H9 (cell line): ENCODE measurements around the gene PLCH2. TPM values are rescaled to one million over a fixed set of nuclear protein-coding genes. Genes with fewer than 3 reads are reported as not detected.

Experiments used
- DNase-seq: peaks from one replicate; pipeline ENCODE4 v3.0.0-alpha.2; 2017
- H2AFZ ChIP-seq: one replicate; pipeline ENCODE4 v1.6.1; 2013; ENCODE audit warnings: mild to moderate bottlenecking, low read length, control low read depth, moderate library complexity
- H2AK5ac ChIP-seq: 2 replicates; pipeline ENCODE4 v1.6.1; 2013; ENCODE audit warnings: low read length, control low read depth, mixed read lengths; ENCODE audit not compliant: insufficient read length
- H2BK120ac ChIP-seq: one replicate; pipeline ENCODE4 v1.6.1; 2013; ENCODE audit warnings: low read depth, mild to moderate bottlenecking, low read length, control low read depth, inconsistent platforms; ENCODE audit not compliant: poor library complexity, severe bottlenecking
- H2BK12ac ChIP-seq: 2 replicates; pipeline ENCODE4 v1.6.1; 2013; ENCODE audit warnings: low read length, control low read depth, mixed read lengths, low read depth; ENCODE audit not compliant: insufficient read length
- H2BK15ac ChIP-seq: 2 replicates; pipeline ENCODE4 v1.6.1; 2013; ENCODE audit warnings: low read depth, low read length, control low read depth
- H2BK20ac ChIP-seq: one replicate; pipeline ENCODE4 v1.6.1; 2013; ENCODE audit warnings: low read depth, mild to moderate bottlenecking, low read length, control low read depth, inconsistent platforms; ENCODE audit not compliant: poor library complexity, severe bottlenecking
- H2BK5ac ChIP-seq: 2 replicates; pipeline ENCODE4 v1.6.1; 2013; ENCODE audit warnings: low read length, control low read depth, mixed read lengths; ENCODE audit not compliant: insufficient read length
- H3K14ac ChIP-seq: 2 replicates; pipeline ENCODE4 v1.6.1; 2013; ENCODE audit warnings: low read length, control low read depth; ENCODE audit not compliant: insufficient read depth
- H3K18ac ChIP-seq: 2 replicates; pipeline ENCODE4 v1.6.1; 2013; ENCODE audit warnings: low read depth, mild to moderate bottlenecking, mixed read lengths, low read length, control low read depth; ENCODE audit not compliant: insufficient read length
- H3K23ac ChIP-seq: 2 replicates; pipeline ENCODE4 v1.6.1; 2013; ENCODE audit warnings: low read length, control low read depth, mixed read lengths, low read depth; ENCODE audit not compliant: insufficient read length
- H3K23me2 ChIP-seq: 2 replicates; pipeline ENCODE4 v1.6.1; 2013; ENCODE audit warnings: low read depth, mild to moderate bottlenecking, mixed read lengths, low read length, control low read depth; ENCODE audit not compliant: insufficient read length, poor library complexity, severe bottlenecking
- H3K27ac ChIP-seq: 2 replicates; pipeline ENCODE4 v1.5.1; 2013; ENCODE audit warnings: low read length, control low read depth, mixed read lengths, low read depth; ENCODE audit not compliant: insufficient read length
- H3K27me3 ChIP-seq: 2 replicates; pipeline ENCODE4 v1.6.1; 2013; ENCODE audit warnings: low read length, control low read depth, inconsistent platforms; ENCODE audit not compliant: insufficient read depth
- H3K4ac ChIP-seq: 2 replicates; pipeline ENCODE4 v1.6.1; 2013; ENCODE audit warnings: low read depth, mild to moderate bottlenecking, control low read depth, inconsistent platforms, low read length, moderate library complexity
- H3K4me1 ChIP-seq: 2 replicates; pipeline ENCODE4 v1.6.1; 2013; ENCODE audit warnings: low read length, control low read depth, inconsistent platforms; ENCODE audit not compliant: insufficient read depth
- H3K4me2 ChIP-seq: 2 replicates; pipeline ENCODE4 v1.6.1; 2013; ENCODE audit warnings: low read length, control low read depth, mixed read lengths; ENCODE audit not compliant: insufficient read length, insufficient read depth
- H3K56ac ChIP-seq: 2 replicates; pipeline ENCODE4 v1.6.1; 2013; ENCODE audit warnings: low read depth, mild to moderate bottlenecking, mixed read lengths, low read length, control low read depth; ENCODE audit not compliant: insufficient read length
- H3K79me1 ChIP-seq: 2 replicates; pipeline ENCODE4 v1.6.1; 2013; ENCODE audit warnings: low read depth, mild to moderate bottlenecking, moderate library complexity, low read length, control low read depth, inconsistent platforms; ENCODE audit not compliant: insufficient read depth, poor library complexity, severe bottlenecking
- H3K79me2 ChIP-seq: 2 replicates; pipeline ENCODE4 v1.6.1; 2013; ENCODE audit warnings: low read length, control low read depth, inconsistent platforms; ENCODE audit not compliant: insufficient read depth
- H3K9ac ChIP-seq: 2 replicates; pipeline ENCODE4 v1.6.1; 2013; ENCODE audit warnings: low read length, control low read depth, mixed read lengths; ENCODE audit not compliant: insufficient read length; ENCODE audit errors: extremely low read depth
- H3K9me3 ChIP-seq: one replicate; pipeline ENCODE4 v1.6.1; 2013; ENCODE audit warnings: low read depth, low read length, inconsistent platforms; ENCODE audit not compliant: control insufficient read depth
- H3T11ph ChIP-seq: one replicate; pipeline ENCODE4 v1.6.1; 2013; ENCODE audit warnings: mild to moderate bottlenecking, low read length, control low read depth, inconsistent platforms
- H4K20me1 ChIP-seq: one replicate; pipeline ENCODE4 v1.6.1; 2013; ENCODE audit not compliant: control insufficient read depth, insufficient read length, insufficient read depth
- H4K5ac ChIP-seq: 2 replicates; pipeline ENCODE4 v1.6.1; 2013; ENCODE audit warnings: low read depth, mild to moderate bottlenecking, mixed read lengths, low read length, control low read depth; ENCODE audit not compliant: insufficient read length
- H4K8ac ChIP-seq: replicated peaks from 2 replicates; pipeline ENCODE4 v1.6.1; 2013; ENCODE audit warnings: low read length, control low read depth, mixed read lengths, low read depth; ENCODE audit not compliant: insufficient read length
- H4K91ac ChIP-seq: 2 replicates; pipeline ENCODE4 v1.6.1; 2013; ENCODE audit warnings: low read depth, mild to moderate bottlenecking, moderate library complexity, mixed read lengths, low read length, control low read depth; ENCODE audit not compliant: insufficient read length
- H3K27ac Mint-ChIP-seq, 3 experiments: 2 replicates in 2 of 3; 3 replicates in 1 of 3; pipeline ENCODE4 v1.8.0; 2020 to 2021; ENCODE audit warnings: mixed read lengths in 3 of 3, mild to moderate bottlenecking in 1 of 3, moderate library complexity in 1 of 3
- H3K27me3 Mint-ChIP-seq: 2 replicates; pipeline ENCODE4 v1.8.0; 2021; ENCODE audit warnings: low read depth, mild to moderate bottlenecking, moderate library complexity, mixed read lengths
- H3K36me3 Mint-ChIP-seq, 3 experiments: 2 replicates in 2 of 3; 3 replicates in 1 of 3; pipeline ENCODE4 v1.8.0; 2020 to 2021; ENCODE audit warnings: low read depth in 3 of 3, mixed read lengths in 3 of 3; ENCODE audit not compliant: insufficient read depth in 1 of 3
- H3K4me1 Mint-ChIP-seq, 2 experiments: 2 replicates each; pipeline ENCODE4 v1.8.0; 2020; ENCODE audit warnings: mixed read lengths in 2 of 2
- H3K4me3 Mint-ChIP-seq, 2 experiments: 2 replicates in 1 of 2; 3 replicates in 1 of 2; pipeline ENCODE4 v1.8.0; 2020 to 2021; ENCODE audit warnings: mild to moderate bottlenecking in 2 of 2, mixed read lengths in 2 of 2, moderate library complexity in 1 of 2
- H3K9me3 Mint-ChIP-seq, 2 experiments: 2 replicates in 1 of 2; 3 replicates in 1 of 2; pipeline ENCODE4 v1.8.0; 2020; ENCODE audit warnings: mild to moderate bottlenecking in 2 of 2, mixed read lengths in 2 of 2, moderate library complexity in 1 of 2
- CTCF ChIP-seq: fragments of 200-600 bp; sonication (generic); conservative IDR thresholded peaks from 3 replicates; pipeline ENCODE4 v1.8.0; 2021; ENCODE audit warnings: antibody characterized with exemption, mild to moderate bottlenecking
- WGBS: extraction: QIAGEN DNeasy Blood & Tissue Kit; methylation state at CpG from one replicate; pipeline ENCODE4 v1.1.7; 2013; ENCODE audit warnings: missing lambda C conversion rate, low lambda C conversion rate, mixed read lengths; ENCODE audit not compliant: insufficient read length; ENCODE audit errors: extremely low coverage; 5-methylcytosine and 5-hydroxymethylcytosine counted together
- total RNA-seq: library from RNA; stranded (reverse); gene quantifications from 2 replicates; pipeline ENCODE4 v1.2.1, GENCODE V29; 2021

The PLCH2 gene
- total RNA-seq, 1 experiment from 2014 or later, result 0.09 TPM

GRCh38 chr1:2486558-2486957 is 10.5 kb downstream of the PLCH2 start:
- H3K4me3 Mint-ChIP-seq, result no peak overlapping the region
- H3K27ac ChIP-seq, result no peak overlapping the region
- no peak overlapping the region for H3K4me2 ChIP-seq
- H2BK15ac ChIP-seq, result no peak overlapping the region
- no peak overlapping the region for H3T11ph ChIP-seq
- H3K23me2 ChIP-seq, result no peaks in the 10 kb centered on the region
- H3K4ac ChIP-seq, result no peak overlapping the region
- peaks cover 14 to 16% of the 10 kb centered on the region in 2 experiments for H3K9me3 Mint-ChIP-seq
- H4K91ac ChIP-seq, result no peak overlapping the region
- H2AFZ ChIP-seq, result no peak overlapping the region
- no peaks in the 10 kb centered on the region for H3K27me3 ChIP-seq
- H2BK12ac ChIP-seq, result no peak overlapping the region
- H3K27ac Mint-ChIP-seq, result no peak overlapping the region
- H3K23ac ChIP-seq, result no peak overlapping the region
- WGBS, result no CpG with 5 or more reads among the region's 9 CpGs
- H3K4me1 ChIP-seq, result no peaks in the 10 kb centered on the region
- H3K36me3 Mint-ChIP-seq, result 0 out of 7 replicates have a peak, but pooled peaks cover 0 to 8% (median 0%) of the 10 kb centered on the region in 3 experiments
- H4K8ac ChIP-seq, result no peak overlapping the region
- H3K27me3 Mint-ChIP-seq, result peaks cover 36% of the 10 kb centered on the region
- DNase-seq, result no peak
- no peak overlapping the region for H2BK20ac ChIP-seq
- H3K9me3 ChIP-seq, result no peaks in the 10 kb centered on the region
- no peak overlapping the region for H3K9ac ChIP-seq
- H2BK120ac ChIP-seq, result no peak overlapping the region
- H3K4me1 Mint-ChIP-seq, result no peaks in the 10 kb centered on the region
- H3K79me1 ChIP-seq, result no peaks in the 10 kb centered on the region
- no peak overlapping the region for H2BK5ac ChIP-seq
- TF ChIP-seq CTCF, result no peak
- H3K14ac ChIP-seq, result no peak overlapping the region
- no peak overlapping the region for H4K5ac ChIP-seq
- H3K56ac ChIP-seq, result no peak overlapping the region
- H3K18ac ChIP-seq, result no peak overlapping the region
- H4K20me1 ChIP-seq, result no peaks in the 10 kb centered on the region
- no peak overlapping the region for H2AK5ac ChIP-seq
- H3K79me2 ChIP-seq, result no peaks in the 10 kb centered on the region
